AG04449 (cell line): Measurements from ENCODE around the gene BLVRB.

Experiments
- CTCF ChIA-PET: fragments of 350-600 bp; formaldehyde crosslinking; extraction: SDS; loops from one replicate; lab custom pipeline; 2021; ENCODE audit warnings: antibody characterized with exemption; lab: Yijun Ruan, JAX
- POLR2A ChIA-PET: fragments of 400-600, 350-600 bp; formaldehyde crosslinking; extraction: SDS; loops from one replicate; lab custom pipeline; 2020; ENCODE audit warnings: antibody characterized with exemption, inconsistent platforms; lab: Yijun Ruan, JAX
- DNase-seq: peaks from one replicate; pipeline ENCODE4 v3.0.0-alpha.2; 2010; ENCODE audit warnings: low read depth, low spot score
- H3K4me3 ChIP-seq: 2 replicates; pipeline ENCODE4 v1.5.1; 2011; ENCODE audit warnings: low read depth, mild to moderate bottlenecking, control low read depth, low read length
- CTCF ChIP-seq: IDR thresholded peaks from one replicate; pipeline ENCODE4 v1.5.1; 2011; ENCODE audit warnings: mild to moderate bottlenecking, moderate library complexity, low read length, control low read depth, inconsistent platforms; ENCODE audit not compliant: insufficient read depth; ENCODE audit errors: missing control alignments

BLVRB gene

GRCh38 chr19:40419066-40419612 is 46.4 kb downstream of the BLVRB start:
- ChIA-PET CTCF (interaction anchor here (0.5 to 5.0 kb wide), 5 partner anchors 10 to 123 kb away, joined by 3 to 62 read pairs (median 7); partner anchors contain the start of gene BLVRB), POLR2A (no interaction called here)
- TF ChIP-seq CTCF, result no peak
- H3K4me3 ChIP-seq, result no peak overlapping the region
- DNase-seq, result no peak

- ChIA-PET POLR2A (interaction anchor here (0.6 to 1.2 kb wide), 2 partner anchors 10 to 894 kb away, joined by 3 to 4 read pairs; no protein-coding TSS in a partner anchor), CTCF (interaction anchor here (1.3 kb wide), 1 partner anchor 217 kb away, joined by 3 read pairs; no protein-coding TSS in a partner anchor)
- no peak for TF ChIP-seq CTCF
- H3K4me3 ChIP-seq, result no peak overlapping the region
- no peak for DNase-seq
These were observed 47.5 kb downstream of the BLVRB start for GRCh38 chr19:40418040-40418439.

GRCh38 chr19:40417643-40417981 is 47.9 kb downstream of the BLVRB start:
- no peak for DNase-seq
- POLR2A ChIA-PET, result interaction anchor here (1.2 kb wide), 1 partner anchor 9 kb away, joined by 3 read pairs; no protein-coding TSS in a partner anchor
- TF ChIP-seq CTCF, result no peak
- CTCF ChIA-PET, result interaction anchor here (0.6 to 1.3 kb wide), 2 partner anchors 113 to 217 kb away, joined by 3 read pairs; no protein-coding TSS in a partner anchor
- H3K4me3 ChIP-seq, result no peak overlapping the region

GRCh38 chr19:40416918-40417642 is 48.5 kb downstream of the BLVRB start:
- ChIA-PET CTCF (interaction anchor here (0.6 to 1.6 kb wide), 6 partner anchors 7 to 218 kb away, joined by 3 to 5 read pairs (median 3); partner anchors contain the start of gene SERTAD1), POLR2A (interaction anchor here (1.2 kb wide), 1 partner anchor 9 kb away, joined by 3 read pairs; no protein-coding TSS in a partner anchor)
- H3K4me3 ChIP-seq, result no peak overlapping the region
- TF ChIP-seq CTCF, result no peak
- no peak for DNase-seq

- H3K4me3 ChIP-seq, result no peak overlapping the region
- POLR2A ChIA-PET, result interaction anchor here (0.7 kb wide), 1 partner anchor 10 kb away, joined by 3 read pairs; no protein-coding TSS in a partner anchor
- no peak for TF ChIP-seq CTCF
- no peak for DNase-seq
- CTCF ChIA-PET, result interaction anchor here (1.1 to 1.6 kb wide), 5 partner anchors 9 to 110 kb away, joined by 3 to 5 read pairs (median 3); partner anchors contain the start of gene SERTAD1
These were observed 49.8 kb downstream of the BLVRB start for GRCh38 chr19:40415768-40416167.
